Activated CD4-positive, alpha-beta T cell treated with anti-CD3 and anti-CD28 coated beads for 24 hours (primary cell): ENCODE data around the gene ITGA2B.
A peak's percentile ranks its signal among the peaks of the same experiment; 100 is the strongest.
"Not testable (repeated sequence)": the region's sequence is repeated elsewhere in the genome, so short reads cannot be mapped to it uniquely, and the experiment has no call there.

ENCODE experiments used
- DNase-seq, 2 donors: peaks; one replicate each; pipeline ENCODE4 v3.0.0-alpha.2; 2020; ENCODE audit warnings: low read depth in 2 of 2

The ITGA2B gene

GRCh38 chr17:44390250-44390870, 911 bp upstream of the ITGA2B start:
- no peak for DNase-seq

GRCh38 chr17:44389723-44390202, 314 bp upstream of the ITGA2B start:
- no peak for DNase-seq

- DNase-seq = no peak
Measured at GRCh38 chr17:44387804-44388203, 1.6 kb downstream of the ITGA2B start.

GRCh38 chr17:44386182-44386525, 3.3 kb downstream of the ITGA2B start:
- no peak for DNase-seq

- DNase-seq = peak; percentile 72 to 88
Measured at GRCh38 chr17:44385287-44386181, 3.9 kb downstream of the ITGA2B start.

GRCh38 chr17:44384823-44385286, 4.6 kb downstream of the ITGA2B start:
- DNase-seq = no peak

GRCh38 chr17:44384281-44384822, 5.1 kb downstream of the ITGA2B start:
- no peak for DNase-seq

GRCh38 chr17:44383861-44384260, 5.6 kb downstream of the ITGA2B start:
- no peak for DNase-seq

- no peak for DNase-seq
Measured at GRCh38 chr17:44383363-44383762, 6.1 kb downstream of the ITGA2B start.

- DNase-seq = no peak
Measured at GRCh38 chr17:44382917-44383316, 6.5 kb downstream of the ITGA2B start.

GRCh38 chr17:44381810-44382305, 7.6 kb downstream of the ITGA2B start:
- no peak for DNase-seq

- DNase-seq = no peak
Measured at GRCh38 chr17:44380767-44381166, 8.7 kb downstream of the ITGA2B start.

- no peak for DNase-seq
Measured at GRCh38 chr17:44379887-44380286, 9.6 kb downstream of the ITGA2B start.

GRCh38 chr17:44378171-44378705, 11.2 kb downstream of the ITGA2B start:
- no peak for DNase-seq

- no peak for DNase-seq
Measured at GRCh38 chr17:44376779-44377178, 12.7 kb downstream of the ITGA2B start.

- no peak for DNase-seq
Measured at GRCh38 chr17:44376124-44376523, 13.3 kb downstream of the ITGA2B start.

GRCh38 chr17:44375196-44376017, 14.0 kb downstream of the ITGA2B start:
- DNase-seq = no peak

- DNase-seq = no peak
Measured at GRCh38 chr17:44374306-44375195, 14.9 kb downstream of the ITGA2B start.

- DNase-seq = no peak
Measured at GRCh38 chr17:44372036-44372435, 17.4 kb downstream of the ITGA2B start.

- not testable (repeated sequence) for DNase-seq
Measured at GRCh38 chr17:44369414-44370023, 19.9 kb downstream of the ITGA2B start.
